Kidney glomerular epithelial cell (primary cell): ENCODE results near the gene THTPA.
"Not testable (repeated sequence)": the region's sequence is repeated elsewhere in the genome, so short reads cannot be mapped to it uniquely, and the experiment has no call there.

Experiments used
- DNase-seq: peaks from one replicate; lab custom pipeline; 2025; lab: John Stamatoyannopoulos, UW

The THTPA gene

DNA sequence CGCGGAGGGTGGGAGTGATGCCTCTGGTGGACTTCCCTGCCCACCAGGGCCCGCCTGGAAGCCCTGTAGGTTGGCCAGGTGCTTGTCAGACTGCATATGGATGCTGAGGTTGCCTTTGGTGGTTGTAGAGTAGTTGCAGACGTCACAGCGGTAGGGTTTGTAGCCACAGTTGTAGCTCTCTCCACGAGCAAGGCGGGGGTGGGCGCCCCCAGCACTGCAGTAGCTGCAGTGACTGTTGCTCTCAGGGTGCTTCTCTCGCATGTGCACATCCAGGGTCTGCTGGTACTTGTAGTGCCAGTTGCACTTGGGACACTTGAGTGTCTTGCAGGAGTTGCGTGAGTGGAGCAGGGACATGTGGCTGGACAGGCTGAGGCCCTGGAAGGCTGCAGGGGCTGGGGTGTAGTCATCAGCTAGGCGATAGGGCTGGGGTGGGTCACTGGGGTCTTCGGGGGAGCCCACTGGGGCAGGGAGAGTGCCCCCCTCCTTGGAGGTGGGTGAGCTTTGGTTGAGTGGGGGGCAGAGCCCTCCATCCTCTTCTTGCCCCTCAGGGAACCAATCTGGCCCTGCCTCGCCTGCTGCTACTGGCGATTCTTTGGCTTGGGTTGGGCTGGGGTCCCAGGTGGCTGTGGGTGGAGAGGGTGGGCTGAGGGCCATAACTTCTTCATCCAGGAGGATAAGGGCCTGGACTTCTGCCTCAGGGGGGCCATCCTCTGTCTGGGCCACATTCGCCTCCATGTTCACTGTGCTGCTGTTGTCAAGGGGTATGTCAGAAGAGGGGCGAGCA is 22.2 kb upstream of the THTPA start:
- DNase-seq, result no peak

DNA sequence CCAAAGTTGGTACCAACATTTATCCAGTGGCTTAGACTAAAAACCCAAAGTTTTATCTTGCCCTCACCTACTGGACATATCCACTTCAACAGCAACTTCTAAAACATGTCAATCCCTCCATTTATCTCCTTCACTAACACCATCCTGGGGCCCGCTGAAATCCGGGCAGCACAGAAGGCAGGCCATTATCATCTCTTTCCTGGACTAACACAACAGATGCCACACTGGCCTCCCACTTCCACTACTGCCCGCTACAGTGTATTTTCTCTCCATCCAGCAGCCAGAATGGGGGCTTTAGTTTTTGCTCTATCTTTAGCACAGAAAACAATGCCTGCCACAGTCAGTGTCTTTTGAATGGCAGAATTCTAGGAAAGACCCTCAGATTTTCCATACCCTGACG is 20.1 kb upstream of the THTPA start:
- DNase-seq, result no peak

DNA sequence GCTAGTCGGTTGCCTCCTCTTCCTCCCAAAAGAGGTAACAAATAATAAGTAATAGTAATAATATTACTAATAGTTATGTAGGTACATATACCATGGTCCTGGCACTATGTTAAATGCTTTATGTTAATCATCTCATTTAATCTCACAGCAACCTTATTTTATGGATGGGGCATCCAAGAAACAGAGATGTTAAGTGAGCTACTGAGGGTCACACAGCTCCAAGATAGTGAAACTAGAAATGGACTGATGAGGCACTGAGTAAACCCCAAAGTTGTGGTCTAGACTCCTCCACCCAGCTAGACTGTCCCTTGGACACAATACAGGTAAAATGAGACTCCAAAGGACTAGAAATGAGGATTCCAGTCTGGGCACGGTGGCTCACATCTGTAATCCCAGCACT is 19.6 kb upstream of the THTPA start:
- no peak for DNase-seq

DNA sequence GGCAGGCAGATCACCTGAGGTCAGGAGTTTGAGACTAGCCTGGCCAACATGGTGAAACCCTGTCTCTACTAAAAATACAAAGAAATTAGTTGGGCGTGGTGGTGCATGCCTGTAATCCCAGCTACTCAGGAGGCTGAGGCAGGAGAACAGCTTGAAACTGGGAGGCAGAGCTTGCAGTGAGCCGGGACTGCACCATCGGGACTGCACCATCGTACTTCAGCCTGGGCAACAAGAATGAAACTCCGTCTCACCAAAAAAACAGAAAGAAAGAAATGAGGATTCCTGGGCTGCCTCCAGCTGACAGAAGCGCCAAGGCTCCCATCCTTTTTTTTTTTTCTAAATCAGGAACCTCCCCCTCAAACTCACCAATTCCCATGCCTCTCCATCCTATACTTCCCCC is 19.2 kb upstream of the THTPA start:
- DNase-seq, result not testable (repeated sequence)

DNA sequence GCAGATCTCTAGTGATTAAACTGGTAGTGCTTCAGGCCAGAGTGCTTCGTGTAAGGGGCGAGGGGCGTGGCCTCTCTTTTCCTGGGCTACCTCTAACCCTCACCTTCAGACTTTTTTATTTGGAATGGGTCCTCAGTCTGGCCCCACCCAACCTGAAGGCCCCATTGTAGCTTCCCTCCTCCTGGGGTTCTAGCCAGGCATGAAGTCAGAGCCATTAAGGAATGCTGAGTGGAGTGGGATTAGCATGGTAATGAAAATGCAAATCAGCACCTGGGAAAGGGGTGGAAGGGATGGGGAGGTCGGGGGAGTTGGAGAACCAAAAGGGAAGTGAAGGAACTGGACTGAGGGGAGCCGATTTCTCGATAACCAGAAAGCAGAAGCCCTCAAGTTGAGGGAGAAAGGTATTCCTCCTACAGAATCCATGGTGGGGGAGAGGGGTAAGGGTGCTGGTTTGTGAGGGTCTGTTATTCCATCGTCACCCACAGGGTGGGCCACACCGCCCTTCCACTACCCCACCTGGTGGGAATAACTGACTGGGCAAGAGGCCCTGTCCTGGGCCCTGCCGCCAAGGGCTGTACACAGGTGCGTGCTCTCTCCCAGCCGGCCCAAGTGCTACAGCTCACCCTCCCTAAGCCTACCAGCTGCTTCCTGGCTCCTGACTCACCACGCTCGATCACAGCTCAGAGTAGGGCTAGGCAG is 18.6 kb upstream of the THTPA start:
- no peak for DNase-seq

DNA sequence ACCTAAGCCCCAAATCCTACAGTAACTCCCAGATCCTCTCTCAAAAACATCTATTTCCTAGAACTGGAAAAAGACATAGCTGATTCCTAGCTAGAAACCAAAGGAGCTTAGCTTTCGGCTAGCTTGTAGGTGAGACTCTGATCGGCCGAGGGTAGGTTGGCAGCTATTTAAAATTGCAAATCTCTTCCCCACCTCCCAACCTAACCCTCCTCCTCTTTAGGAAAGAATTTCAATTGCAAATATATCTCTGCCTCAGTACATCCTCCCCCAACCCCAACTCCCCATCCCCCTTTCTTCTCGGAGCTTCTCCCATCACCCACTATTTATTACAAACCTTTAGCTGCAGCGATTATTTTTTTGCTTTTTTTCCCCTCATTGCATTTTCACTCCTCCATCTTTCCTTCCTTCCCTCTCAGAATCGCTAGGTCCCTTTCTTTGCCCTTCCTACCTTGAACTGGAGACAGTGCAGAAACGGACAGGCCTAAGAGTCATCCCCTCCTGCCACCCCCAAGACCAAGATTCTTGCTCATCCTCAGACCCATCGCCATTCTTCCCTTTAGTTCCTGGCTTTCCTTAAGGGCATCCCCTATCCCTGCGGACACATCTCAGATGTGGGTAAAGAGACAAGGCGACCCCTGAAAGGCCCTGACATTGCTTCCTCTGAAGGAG is 17.9 kb upstream of the THTPA start:
- no peak for DNase-seq

DNA sequence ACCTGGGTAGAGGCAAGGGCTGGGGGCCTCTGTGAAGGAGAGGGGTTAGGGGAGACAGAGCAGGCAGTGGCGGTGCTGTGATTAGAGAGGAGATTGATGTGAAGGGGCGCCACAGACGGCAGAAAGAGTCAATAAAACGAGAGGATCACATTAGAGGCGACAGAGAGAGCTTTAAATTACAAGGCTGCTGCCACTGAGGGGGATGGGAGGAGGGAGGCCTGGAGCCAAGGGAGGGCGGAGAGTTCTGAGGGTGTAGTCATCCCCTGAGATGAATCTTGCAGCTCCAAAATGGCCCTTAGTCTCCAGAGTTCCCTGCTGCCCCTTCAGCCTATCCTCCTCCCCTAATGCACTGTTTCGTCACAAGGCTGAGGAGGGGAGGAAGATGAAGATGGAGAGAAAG is 17.3 kb upstream of the THTPA start:
- no peak for DNase-seq

DNA sequence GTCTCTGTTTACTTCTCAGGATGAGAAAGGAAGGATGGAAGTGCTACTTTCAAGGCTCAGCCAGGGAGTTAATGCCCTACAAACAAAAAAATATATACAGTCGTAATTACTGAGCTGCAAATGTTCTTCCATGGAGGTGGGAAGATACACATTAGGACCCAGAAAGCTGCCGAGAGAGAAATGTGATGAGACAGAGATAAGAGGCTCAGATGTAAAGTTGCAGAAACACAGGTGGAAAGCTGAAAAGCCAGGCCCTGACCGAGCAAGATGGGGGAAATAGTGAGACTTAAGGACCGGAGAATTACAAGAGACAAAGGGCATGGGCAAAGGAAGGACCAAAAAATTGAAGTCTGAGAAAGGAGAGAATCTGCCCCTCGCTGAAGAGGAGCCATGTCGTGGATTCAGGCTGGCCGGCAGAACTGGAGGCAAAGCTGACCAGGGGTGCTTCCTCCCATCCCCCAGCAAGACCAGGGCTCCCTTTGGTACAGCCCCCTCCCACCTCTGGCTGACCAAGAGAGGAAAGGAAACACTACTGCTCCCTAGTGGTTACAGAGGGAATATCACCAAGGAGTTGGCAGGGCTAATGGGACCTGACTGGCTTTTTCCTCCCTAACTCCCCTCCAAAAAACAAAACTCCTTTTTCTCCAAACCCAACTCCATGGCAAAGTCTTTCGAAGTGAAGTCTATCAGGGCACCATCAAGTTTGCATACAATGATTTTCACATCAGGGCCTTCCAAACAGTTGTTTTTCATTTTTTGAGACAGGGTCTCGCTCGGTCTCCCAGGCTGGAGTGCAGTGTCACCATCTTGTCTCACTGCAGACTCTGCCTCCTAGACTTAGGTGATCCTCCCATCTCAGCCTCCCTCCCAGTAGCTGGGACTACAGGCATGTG is 16.6 kb upstream of the THTPA start:
- DNase-seq, result no peak

DNA sequence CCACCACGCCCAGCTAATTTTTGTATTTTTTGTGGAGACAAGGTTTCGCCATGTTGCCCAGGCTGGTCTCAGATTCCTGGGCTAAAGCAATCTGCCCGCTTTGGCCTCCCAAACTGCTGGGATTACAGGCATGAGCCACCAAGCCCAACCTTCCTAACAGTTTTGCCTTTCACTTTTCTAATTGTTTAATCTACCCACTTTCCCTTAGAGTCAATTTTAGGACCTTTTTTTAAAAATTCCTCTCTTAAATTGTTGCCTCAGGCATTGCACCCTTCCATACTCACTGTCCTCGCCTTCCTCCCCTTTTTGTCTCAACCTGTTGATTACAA is 16.0 kb upstream of the THTPA start:
- no peak for DNase-seq

DNA sequence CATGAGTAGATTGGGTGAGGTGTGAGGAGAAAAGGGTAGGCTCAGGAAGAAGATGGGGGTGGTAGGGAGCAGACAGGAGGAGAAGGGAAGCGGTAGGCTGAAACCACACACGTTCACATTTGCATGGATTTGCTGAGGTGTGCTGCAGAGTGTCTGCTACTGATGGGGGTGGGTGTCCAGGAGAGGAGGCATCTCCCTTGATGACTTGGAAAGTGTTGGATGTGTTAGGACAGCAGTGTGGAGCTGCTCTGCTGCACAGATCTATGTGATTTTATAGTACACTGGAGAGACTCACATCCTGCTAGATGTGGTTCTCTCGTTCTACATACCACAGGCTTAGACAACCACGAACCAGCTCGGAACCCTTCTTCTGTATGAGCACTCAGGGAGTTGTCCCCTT is 13.8 kb upstream of the THTPA start:
- DNase-seq, result no peak

DNA sequence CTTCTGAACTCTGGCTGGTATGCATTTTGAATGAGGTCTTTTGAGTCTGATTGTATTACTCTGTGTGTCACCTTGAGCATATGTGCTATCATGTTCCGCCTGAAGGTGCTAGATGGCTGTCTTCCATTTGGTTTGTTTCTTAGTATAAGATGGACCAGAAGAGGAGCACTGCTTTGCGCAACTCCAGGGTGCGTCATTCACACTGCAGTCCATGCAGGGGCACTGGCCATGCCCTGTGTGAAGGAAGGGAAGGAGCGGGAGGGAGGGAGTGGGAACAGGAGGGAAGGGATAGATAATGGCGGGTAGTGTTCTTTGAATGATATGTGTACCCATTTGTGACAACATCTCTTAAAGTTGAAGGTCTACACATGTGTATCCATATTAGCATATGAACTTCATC is 12.7 kb upstream of the THTPA start:
- DNase-seq, result no peak

DNA sequence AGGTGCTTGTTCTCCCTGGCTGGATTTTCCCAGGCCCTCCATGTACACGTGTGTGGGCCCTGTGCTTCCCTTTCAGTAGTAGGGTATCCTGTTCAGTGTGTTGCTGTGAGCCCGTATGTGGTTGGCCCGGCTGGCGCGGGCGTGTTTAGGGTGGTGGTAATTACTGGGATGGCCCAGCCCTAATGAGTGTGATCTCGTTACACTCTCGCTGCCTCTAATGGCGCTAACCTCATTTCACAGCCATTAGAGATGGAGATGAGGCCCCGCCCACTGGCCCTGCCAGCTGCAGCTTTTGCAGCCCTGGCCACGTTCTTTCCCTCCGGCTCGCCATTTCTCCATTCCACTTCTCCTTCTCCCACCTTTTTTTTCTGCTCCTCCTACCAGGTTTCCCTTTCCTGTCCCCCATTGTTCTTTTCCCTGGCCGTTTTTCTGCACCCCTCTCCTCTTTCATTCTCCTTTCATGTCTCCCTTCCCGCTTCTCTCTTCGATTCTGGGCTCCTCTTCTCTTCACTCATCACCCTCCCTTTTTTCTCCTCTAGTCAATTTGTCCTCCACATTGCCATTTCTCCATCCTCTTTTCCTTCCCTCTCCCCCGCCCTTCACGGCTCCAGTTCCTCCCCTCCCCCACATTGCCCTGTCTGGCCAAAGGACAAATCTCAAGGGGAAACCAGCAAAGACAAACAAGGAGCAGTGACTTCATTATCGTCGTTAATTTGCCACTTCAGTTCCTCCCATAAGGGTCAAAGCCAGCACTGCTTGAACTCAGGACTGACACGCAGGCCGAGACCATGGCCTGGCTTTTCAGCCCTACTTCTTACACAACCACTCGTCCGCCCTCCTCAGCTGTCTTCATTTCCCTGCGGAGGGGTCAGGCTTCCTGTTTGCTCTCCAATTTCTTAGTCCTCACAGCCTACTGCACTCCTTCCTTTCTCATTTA is 11.3 kb upstream of the THTPA start:
- DNase-seq, result no peak

DNA sequence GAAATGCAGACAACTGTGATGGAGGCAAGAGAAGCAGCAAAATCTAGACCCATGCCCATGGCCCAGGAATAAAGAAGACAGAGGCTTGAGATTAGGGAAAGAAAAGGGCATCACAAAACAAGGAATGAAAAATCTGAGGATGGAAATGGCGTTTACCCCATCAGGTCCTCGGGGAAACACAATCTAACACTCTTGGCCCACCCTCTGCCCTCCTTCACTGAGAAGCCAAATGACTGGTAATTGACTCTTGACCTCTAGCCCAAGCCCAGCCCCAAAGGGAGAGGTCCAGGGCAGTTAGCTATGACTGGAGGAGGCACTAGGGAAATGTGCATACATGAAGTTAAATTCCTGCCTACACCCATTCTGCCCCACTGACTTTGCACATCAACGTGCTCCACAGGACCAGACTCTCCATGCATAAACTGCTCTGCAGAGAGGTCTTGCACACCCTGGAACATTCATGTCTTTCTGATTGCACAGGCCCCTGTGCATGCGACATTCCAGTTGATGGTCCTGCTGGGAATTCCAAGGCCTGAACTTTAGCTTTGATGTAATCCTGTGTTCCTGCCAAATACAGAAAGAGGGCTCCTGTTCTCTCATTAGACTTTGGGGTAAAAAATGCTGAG is 10.2 kb upstream of the THTPA start:
- DNase-seq, result no peak

DNA sequence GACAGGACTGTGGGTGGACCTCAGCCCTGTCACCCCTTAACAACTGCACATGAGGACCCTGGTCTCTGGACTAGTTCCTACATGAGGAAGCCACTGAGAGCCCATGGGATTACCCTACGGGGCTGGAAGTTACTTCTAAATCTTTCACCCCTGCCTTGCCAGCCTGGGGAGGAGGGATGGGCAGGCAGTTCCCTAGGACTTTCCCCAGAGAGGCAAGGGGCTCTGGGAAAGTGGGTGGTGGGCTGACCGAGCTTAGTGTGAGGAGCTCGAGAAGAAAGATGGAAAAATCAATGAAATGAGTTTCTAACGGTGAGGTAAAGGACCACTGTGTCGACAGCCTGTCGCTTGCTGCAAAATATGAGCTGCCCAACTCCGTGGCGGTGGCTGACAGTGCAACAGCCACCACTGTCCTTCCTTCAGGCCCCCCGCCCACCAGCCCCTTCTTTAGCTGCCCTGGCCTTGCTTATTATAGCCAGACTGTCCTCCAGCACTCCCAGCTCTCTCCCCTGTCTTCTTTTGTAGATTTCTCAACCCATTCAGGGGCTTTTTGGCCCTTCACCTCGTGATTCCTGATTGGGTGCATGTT is 9.5 kb upstream of the THTPA start:
- DNase-seq, result no peak

DNA sequence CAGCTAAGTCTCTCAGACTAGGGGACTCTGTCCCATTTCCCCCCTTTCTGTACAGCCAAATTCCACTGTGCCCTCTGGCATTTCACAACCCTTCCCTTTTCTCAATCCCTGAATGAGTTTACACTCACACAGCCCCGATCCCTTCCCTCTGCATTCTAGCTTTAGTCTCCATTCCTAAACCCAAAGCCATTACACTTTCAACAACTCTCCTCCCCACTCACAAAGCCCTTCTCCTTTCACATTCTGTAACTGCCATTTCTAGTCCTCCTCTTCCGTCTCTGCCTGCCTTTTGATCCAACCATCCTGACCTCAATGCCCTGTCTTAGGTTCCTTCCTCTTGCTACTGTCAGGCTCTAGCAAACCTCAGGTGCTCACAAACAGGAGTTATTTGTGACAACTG is 8.1 kb upstream of the THTPA start:
- DNase-seq, result no peak

DNA sequence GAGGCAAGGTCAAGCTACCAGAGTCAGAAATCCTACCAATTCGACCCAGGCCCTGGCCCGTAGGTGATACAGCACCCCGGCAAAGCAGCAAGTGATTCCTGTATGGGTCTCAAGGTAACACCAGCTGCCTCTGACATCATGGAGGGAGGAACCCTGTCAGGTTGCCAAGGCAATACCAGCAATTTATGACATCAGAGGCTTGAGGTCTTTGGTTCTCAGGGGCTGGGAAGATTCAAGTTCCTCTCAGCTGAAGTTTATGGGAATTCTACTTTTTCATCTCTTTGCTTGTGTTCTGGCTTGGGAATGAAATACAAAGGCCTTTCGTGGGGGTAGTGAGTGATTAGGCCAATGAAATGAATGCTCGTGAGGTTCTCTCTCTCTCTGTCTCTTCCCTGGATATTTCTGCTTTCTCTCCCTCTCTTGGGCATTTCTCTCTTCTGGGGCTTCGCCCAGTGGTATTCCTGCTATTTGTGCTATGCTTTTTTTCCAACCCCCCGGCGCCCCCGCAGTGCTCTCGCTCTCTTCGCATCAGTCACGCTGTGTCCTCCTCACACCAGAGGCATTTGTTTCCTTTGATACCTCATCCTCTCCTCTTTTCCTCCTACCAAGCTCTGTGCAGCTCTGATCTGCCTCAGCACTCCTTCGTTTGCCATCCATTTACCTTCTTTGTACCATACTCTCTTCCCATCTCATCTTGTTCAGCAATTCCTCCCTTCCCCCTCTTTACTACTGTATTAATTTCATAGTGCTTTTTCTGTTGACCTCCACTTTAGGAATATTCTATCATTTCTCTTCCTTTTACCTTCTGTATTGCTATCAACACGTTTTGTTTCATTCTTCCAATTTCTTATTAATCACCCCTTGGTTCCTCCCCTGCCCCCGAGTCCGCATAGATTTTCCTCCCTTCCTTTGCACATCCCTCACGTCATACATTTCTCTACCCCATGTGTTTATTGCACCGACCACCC is 7.4 kb upstream of the THTPA start:
- DNase-seq, result peak; percentile 60

DNA sequence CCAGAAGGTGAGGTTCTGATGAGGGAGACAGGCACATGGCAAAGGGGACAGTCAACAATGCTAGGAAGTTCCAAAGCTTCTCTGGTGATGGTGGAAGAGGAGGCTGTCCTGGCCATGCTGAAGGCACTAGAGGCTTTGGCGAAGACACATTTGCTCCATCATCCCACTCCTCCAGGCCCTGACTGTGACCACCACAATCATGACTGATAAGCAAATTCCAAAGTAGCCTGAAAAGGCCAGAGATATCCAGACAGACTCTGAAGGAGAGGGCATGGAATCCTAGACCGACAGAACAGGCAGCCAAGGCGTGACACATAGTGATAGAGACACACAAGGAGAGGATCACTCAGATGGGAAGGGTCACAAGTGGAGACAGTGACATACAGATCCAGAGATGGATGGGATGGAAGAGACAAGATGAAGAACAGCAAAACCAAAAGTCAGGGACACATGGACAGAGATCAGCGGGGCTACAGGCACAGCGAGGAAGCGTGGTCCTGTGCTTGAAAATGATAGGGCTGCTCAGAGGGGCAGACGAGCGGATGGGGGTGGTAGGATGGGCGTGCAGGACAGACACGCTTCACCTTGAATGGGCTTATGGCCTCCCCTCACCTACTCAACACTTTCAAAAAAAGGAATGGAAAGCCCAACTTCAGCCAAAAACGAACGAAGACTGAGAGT is 5.8 kb upstream of the THTPA start:
- DNase-seq, result no peak

DNA sequence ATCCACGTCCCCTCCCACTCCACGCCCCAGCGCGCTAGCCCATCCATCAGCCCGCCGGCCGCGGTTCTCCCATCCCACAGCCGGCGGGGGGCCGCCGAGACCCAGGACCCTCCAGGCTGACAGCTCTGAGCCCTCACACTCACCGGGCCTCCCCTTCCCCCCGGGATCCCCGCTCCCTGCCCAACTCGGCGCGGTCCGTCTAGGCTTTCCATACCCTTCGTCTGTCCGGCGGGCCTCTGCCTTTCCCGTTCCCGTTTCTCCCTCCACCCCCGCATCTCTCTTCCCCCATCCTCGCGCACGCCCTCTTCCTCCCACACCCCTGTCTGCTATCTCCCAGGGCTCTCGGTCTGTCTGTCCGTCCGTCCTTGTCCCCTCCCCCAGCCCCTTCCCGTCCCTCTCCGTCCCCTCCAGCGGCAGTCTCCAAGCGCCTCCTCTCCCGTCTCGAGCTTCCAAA is 5.2 kb upstream of the THTPA start:
- DNase-seq, result peak; percentile 60
